WI38 (cell line): Measurements from ENCODE around the gene RPH3AL.

Experiments used
- H3K4me3 ChIP-seq: 2 replicates; pipeline ENCODE4 v1.5.1; 2011; ENCODE audit warnings: low read depth, mild to moderate bottlenecking, control low read depth, low read length
- TF ChIP-seq, protein P1 (sequence below): IDR thresholded peaks from 2 replicates; pipeline ENCODE4 v1.5.1; 2012; ENCODE audit warnings: low read depth, mild to moderate bottlenecking, control low read depth, low read length

The RPH3AL gene

DNA sequence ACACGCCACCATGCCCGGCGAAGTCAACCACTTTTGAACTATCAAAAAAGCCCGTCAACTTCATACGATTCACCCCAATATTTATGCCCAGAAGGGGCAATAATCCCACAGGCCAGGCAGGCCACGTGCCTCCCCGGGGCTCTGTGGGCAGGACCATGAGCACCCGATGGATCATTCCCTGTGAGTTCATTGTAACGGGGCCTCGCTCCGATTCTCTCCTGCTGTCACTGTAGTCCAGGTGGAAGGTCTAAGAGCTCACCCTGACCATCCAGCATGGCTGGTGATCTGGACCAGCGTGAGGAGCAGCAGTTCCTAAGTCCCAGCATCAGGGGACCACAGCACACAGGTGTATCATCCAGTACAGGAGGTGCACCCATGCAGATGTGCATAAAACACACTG, 93.7 kb downstream of the RPH3AL start:
- H3K4me3 ChIP-seq, result no peak overlapping the region
- TF ChIP-seq, protein P1, sequence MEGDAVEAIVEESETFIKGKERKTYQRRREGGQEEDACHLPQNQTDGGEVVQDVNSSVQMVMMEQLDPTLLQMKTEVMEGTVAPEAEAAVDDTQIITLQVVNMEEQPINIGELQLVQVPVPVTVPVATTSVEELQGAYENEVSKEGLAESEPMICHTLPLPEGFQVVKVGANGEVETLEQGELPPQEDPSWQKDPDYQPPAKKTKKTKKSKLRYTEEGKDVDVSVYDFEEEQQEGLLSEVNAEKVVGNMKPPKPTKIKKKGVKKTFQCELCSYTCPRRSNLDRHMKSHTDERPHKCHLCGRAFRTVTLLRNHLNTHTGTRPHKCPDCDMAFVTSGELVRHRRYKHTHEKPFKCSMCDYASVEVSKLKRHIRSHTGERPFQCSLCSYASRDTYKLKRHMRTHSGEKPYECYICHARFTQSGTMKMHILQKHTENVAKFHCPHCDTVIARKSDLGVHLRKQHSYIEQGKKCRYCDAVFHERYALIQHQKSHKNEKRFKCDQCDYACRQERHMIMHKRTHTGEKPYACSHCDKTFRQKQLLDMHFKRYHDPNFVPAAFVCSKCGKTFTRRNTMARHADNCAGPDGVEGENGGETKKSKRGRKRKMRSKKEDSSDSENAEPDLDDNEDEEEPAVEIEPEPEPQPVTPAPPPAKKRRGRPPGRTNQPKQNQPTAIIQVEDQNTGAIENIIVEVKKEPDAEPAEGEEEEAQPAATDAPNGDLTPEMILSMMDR, result no peak

DNA sequence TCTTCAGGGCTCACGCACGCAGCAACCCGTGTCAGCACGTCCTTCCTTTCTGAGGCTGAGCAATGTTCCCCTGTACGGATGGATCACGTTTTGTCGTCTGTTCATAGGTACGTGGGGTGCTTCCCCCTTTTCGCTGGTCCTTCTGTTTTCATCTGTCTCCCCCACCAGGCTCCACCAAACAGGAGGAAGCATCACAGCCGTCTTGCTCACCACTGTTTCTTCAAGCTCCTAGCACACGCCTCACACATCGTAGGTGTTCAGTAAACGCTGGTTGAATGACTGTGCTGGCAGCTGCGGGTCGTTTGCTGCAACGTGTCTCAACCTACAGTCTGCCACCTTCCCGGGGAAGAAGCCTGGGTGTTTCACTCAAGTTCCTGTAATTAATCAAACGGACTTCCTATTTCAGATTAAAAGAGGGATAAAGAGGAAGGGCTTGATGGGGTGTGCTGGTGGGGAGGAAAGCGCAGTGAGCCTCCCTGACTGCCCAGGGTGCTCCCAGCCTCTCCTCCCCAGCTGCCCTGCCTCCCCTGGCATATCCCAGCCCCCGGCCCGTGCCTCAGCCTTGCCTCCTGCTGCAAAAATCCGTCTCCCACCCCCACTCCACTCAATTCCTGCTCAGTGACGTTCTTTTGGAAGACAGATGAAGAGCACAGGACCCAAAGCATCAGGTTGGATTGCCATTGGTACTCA, 94.4 kb downstream of the RPH3AL start:
- H3K4me3 ChIP-seq, result no peak overlapping the region
- TF ChIP-seq, protein P1, result no peak

DNA sequence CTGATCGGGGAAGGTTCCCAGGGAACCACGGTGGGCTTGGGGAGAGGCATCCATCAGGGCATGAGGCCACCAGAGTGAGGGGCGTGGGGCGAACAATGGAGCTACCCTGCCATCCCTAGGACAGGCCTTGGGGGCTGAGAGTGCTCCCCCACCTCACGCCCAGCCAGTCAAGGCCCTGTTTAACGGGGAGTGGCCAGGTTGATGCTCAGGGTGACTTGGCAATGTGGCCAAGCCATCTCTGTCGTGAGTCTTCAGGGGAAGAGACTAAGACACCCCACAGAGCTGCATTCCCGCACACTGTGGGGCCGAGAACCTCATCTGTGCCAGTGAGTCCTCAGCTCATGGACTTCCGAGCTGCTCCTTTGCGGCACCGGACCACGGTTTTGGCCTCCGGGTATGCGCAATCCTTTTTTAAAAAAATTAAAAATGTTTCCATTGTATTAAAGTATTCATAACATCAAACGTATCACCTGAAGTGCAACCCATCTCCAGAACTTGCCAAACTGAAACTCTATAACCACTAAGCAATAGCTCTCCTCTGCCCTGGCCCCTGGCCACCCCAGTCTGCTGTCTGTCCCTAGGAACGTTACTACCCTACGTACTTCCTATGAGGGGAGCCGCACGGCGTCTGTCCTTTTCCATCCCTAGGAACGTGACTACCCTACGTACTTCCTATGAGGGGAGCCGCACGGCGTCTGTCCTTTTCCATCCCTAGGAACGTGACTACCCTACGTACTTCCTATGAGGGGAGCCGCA, 99.3 kb downstream of the RPH3AL start:
- H3K4me3 ChIP-seq, result no peak overlapping the region
- TF ChIP-seq, protein P1, result no peak

DNA sequence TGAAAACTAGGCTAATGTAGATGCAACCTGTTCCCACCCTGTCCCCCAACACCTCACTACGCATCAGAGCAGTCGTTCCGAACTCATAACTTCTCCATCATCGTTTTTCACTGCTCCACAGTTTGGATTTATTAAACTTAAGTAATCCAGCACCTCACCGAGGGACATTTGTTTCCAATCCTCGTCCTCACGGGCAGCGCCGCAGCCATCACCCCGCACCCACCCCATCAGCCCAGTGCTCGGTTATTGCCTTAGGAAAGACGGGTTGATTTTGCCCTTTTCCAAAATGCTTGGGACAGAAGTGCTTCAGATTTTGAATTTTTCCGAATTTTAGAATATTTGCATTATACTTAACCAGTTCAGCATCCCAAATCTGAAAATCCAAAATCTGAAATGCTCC, 100.2 kb downstream of the RPH3AL start:
- no peak overlapping the region for H3K4me3 ChIP-seq
- TF ChIP-seq, protein P1, result no peak

DNA sequence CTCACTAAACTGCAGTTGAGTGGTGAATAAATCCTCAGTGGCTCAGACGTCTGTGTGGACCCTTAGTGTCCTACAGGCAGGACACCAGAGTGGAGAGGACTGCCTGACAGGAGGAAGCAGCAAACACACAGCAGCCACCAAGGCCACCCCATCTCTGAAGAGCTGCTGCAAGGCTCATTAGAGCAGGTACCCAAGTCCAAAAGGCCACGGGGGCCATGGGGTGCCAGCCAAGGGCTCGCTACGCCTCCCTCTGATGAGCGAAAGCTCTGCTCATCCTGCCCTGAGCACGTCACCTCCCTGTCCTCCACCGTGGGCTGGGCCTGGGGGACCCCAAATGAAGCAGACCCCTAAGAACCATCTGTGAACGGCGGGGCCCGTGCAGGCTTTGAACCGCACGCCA, 101.1 kb downstream of the RPH3AL start:
- H3K4me3 ChIP-seq, result no peak overlapping the region
- TF ChIP-seq, protein P1, result no peak

DNA sequence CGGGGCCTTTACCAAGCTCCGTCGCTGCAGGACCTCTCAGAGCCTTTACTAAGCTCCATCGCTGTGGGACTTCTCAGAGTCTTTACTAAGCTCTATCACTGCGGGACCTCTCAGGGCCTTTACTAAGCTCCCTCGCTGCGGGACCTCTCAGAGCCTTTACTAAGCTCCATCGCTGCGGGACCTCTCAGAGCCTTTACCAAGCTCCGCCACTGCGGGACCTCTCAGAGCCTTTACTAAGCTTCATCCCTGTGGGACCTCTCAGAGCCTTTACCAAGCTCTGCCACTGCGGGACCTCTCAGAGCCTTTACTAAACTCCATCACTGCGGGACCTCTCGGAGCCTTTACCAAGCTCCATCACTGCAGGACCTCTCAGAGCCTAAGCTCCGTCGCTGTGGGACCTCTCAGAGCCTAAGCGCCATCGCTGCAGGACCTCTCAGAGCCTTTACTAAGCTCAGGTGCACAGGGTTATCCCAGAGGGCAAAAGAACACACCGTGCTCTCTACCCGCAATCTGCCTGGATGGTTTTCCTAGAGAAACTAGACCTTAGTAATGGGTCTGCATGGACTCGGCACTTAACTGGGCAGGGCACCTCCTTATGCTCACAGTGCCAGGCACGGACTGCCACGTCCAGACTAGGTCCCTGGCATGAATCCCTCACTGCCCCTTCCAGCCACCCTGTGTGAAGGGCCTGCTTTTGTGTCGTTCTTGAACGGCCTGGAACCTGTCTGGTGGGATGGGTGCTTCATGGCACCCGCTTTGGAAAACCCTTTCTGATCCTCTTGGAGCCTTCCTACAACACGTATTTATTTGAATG, 101.9 kb downstream of the RPH3AL start:
- TF ChIP-seq, protein P1, result no peak
- H3K4me3 ChIP-seq, result no peak overlapping the region
